GM20431 (cell line): ENCODE data around the gene FBXL13.
"Not testable (repeated sequence)": the region's sequence is repeated elsewhere in the genome, so short reads cannot be mapped to it uniquely, and the experiment has no call there.

Source experiments
- in situ Hi-C: fragments of 300-500 bp; cut with MseI, MboI; formaldehyde crosslinking; loops from one replicate; pipeline ENCODE4 v1.15.0; 2020; ENCODE audit warnings: low sequenced_read_pairs; ENCODE audit not compliant: unreplicated experiment

The FBXL13 gene

DNA sequence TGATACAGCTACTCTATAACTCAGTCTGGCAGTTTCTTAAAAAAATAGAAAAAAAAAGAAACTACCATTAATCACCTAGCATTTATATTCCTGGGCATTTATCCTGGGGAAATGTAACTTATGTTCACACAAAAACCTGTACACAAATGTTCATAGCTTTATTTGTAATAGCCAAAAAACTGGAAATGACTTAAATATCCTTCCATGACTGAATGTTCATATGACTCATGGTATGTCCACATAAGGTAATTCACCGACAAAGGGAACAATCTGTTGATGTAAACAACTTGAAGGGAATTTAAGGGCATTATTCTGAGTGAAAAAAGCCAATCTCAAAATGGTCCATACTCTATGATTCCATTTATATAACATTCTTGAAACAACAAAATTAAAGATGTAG is 280.0 kb downstream of the FBXL13 start:
- in situ Hi-C loops, result not testable (repeated sequence)

DNA sequence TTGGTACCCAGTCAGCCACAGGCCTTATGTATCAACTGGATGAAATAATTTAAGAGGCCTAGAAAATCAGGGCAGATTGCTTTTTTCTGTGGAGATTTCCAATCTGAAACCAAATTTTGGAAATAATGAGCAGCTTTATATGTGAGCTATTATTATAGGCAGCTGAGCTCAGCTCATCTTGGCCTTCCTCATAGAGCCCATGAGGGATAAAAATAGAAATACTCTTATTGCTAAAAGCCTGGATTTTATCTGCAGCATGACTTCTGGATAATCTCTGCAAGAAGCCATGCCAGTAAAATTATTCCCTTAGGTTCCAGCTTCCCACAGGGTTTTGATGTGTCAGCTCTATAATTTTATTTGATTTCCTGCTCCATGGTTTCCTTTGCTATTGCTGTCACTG is 282.8 kb downstream of the FBXL13 start:
- in situ Hi-C loops, result not testable (repeated sequence)

DNA sequence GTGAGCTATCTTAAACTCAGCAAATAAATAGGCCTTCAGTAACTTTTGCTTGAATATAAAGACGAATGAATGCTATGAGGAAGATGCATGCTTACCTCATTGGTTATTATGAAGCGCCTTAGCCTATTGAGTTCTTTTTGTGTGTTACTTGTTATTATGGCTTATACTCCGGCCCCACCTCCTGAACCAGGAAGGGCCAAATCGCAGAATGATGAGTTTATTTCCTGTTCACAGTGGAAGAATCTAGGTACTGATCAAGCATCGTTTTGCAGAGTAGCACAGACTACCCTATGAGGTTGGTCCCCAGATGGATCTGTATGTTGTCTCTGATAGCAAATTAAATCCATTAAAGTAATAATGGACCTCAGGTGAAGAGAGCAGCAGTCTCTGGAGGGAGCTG is 283.2 kb downstream of the FBXL13 start:
- in situ Hi-C loops, result not testable (repeated sequence)

DNA sequence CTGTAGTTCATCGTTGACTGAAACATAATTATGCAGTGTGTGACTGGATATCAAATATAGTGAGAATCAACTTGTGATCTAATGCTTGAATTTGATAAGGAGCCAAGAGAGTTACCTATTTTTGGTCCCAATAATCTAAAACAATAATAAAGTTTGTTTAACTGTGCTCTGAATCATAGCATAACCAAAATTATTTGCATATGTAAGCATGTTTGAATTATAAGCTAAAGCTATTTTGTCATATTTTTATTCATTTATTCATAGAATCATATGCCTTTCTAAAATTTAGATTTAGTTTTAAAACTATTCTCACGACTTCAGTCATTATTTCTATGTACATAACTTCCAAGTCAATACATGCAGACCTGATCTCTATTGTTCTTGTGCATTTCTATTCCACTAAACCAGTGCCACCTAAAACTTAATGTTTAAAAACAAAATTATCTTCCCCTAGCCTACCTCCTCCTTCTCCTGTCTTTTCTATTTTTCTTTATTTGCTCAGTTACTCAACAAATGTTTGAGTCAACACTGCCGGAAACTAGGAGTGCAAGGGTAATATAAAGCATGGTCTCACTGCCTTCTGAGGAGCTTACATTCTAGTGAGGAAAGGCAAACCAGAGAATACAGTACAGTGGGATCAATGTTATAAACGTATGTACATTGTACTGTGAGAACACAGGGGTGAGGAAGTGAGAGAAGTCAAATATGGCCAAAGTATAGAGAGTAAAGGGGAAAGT is 284.1 kb downstream of the FBXL13 start:
- in situ Hi-C loops, result not testable (repeated sequence)

DNA sequence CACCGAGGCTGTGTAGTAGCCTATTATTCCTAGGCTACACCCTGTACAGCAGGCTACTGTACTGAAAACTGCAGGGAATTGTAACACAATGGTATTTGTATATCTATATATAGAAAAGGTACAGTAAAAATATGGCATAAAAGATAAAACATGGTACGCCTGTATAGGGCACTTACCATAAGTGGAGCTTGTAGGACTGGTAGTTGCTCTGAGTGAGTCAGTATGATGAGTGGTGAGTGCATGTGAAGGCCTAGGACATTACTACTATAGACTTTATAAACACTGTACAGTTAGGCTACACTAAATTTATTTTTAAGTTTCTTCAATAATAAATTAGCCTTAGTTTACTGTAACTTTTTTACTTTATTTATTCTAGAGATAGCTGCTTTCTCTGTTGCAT is 285.8 kb downstream of the FBXL13 start:
- in situ Hi-C loops, result not testable (repeated sequence)

DNA sequence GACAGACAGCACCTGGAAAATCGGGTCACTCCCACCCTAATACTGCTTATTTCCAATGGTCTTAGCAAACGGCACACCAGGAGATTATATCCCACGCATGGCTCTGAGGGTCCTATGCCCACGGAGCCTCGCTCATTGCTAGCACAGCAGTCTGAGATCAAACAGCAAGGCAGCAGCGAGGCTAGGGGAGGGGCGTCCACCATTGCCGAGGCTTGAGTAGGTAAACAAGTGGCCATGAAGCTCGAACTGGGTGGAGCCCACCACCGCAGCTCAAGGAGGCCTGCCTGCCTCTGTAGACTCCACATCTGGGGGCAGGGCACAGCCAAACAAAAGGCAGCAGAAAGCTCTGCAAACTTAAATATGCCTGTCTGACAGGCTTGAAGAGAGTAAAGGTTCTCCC is 293.7 kb downstream of the FBXL13 start:
- in situ Hi-C loops, result not testable (repeated sequence)

DNA sequence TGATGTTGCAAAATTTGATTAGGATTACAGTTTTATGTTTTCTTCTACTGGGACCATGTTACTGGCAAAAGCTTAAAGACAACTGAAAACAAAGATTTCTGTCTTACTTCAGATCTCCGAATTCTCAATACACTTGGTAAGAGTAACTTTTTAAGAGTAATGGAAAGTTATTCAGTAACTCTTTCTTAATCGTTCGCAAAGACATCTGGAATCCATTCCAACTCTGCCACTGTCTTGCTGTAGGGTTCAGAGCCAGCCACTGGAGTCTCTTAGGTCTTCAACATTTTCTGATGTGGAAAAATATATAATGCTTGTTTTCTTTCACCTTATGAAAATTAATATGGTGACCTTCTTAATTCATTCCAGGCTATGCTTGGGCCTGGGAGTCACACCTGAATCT is 295.9 kb downstream of the FBXL13 start:
- in situ Hi-C loops, result not testable (repeated sequence)

DNA sequence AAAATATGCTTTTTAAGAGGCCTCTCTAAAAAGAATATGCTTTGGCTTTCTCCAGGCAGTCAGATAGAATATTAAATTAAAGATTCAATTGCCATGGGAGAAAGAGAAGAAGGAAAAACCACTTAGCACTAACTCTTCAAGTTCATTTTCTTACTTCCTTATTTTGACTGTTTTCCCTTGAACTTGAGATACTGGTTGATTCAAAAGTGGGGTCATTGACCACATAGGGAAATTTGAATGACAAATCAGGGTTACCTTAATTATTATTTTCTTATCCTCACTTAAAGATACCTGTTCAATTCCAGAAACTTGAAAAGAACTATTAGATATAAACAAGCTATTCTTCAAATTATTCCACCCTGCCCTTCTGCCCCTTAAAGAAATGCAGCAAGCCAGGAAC is 298.4 kb downstream of the FBXL13 start:
- in situ Hi-C loops, result not testable (repeated sequence)

DNA sequence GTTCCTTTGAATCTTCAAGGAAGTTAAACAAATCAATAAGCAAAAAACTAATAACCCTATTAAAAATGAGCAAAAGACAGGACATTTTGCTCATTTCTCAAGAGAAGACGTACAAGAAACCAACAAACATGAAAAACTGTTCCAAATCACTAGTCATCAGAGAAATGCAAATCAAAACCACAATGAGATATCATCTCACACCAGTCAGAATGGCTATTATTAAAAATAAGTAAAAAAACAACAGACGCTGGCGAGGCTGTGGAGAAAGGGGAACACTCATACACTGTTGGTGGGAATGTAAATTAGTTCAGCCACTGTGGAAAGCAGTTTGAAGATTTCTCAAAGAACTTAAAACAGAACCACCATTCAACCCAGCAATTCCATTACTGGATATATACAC is 304.1 kb downstream of the FBXL13 start:
- in situ Hi-C loops, result not testable (repeated sequence)

DNA sequence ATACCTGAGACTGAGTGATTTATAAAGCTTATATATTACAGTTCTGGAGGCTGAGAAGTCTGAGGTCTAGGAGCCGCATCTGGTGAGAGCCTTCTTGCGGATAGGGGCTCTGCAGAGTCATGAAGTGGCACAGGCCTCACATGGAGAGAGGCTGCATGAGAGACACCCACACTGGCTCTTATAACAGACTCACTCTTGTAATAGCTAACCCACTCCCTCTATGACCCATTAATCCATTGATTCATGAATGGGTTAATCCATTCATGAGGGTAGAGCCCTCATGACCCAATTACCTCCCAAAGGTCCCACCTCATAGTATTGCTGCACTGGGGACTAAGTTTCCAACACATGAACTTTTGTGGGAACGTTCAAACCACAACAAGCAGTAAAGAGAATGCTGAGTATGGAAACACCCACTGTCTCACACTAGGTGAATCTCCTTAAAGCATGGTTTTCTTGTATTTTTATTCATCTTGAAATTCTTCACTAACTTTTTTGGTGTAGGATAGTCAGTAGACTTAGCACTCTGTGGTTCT is 304.9 kb downstream of the FBXL13 start:
- in situ Hi-C loops, result not testable (repeated sequence)

DNA sequence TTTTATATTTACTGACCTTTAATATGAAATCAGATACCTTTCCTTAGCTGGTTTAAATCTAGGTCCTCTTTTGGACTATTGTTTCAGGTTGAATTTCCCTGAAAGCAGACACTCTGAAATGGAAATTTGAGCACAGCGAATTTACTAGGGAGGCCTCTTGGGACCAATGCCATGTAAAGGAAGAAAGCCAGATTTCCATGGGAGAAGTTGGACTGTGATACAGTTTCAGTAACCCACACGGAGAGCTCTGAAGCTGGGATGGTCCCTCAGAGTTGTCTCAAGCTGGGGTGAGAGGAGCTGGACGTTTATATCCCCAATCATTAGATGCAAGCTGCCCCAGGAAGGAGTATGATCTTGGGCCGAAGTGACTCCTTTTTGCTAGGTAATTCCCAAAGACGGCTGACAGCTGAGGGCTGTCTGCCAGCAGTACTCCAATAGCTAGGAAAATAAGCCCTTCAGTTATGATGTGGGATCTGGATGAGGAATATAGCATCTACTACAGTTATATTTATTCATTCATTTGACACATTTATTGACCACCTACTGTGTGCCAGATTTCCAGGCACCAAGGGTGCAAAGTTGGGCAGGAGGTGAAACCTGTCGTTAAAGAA is 311.2 kb downstream of the FBXL13 start:
- in situ Hi-C loops, result not testable (repeated sequence)
